OCI-LY7 (cell line): ENCODE data around the gene PLCB1. TPM values are rescaled to one million over a fixed set of nuclear protein-coding genes. Genes with fewer than 3 reads are reported as not detected.

Experiments
- BruUV-seq: library from RNA; stranded (reverse); fragments of 400-500 nt; replicated peaks from 2 replicates; lab custom pipeline; 2021; lab: Mats Ljungman, UMichigan
- CTCF ChIA-PET: fragments of 300-600 bp; sonication (Branson Sonifier 250); formaldehyde crosslinking; loops from one replicate; lab custom pipeline; 2022; ENCODE audit warnings: antibody characterized with exemption; ENCODE audit not compliant: unreplicated experiment; lab: Charles Lee
- POLR2A ChIA-PET: fragments of 300-600 bp; sonication (Branson Sonifier 250); formaldehyde crosslinking; loops from one replicate; lab custom pipeline; 2022; ENCODE audit warnings: antibody characterized with exemption; lab: Charles Lee
- DNase-seq: peaks from one replicate; pipeline ENCODE4 v3.0.0-alpha.2; 2015; ENCODE audit warnings: low spot score
- H2AFZ ChIP-seq: fragments of 200-600 bp; sonication (generic), shearing (Covaris generic); 2 replicates; pipeline ENCODE4 v1.6.1; 2014; ENCODE audit warnings: mild to moderate bottlenecking, antibody characterized with exemption, low read length, moderate library complexity
- H3K27ac ChIP-seq: fragments of 200-600 bp; sonication (generic); 2 replicates; pipeline ENCODE4 v1.5.1; 2014; ENCODE audit warnings: mixed run types, low read depth, mild to moderate bottlenecking, moderate library complexity, low read length, inconsistent platforms; ENCODE audit not compliant: poor library complexity, severe bottlenecking
- H3K36me3 ChIP-seq: fragments of 200-600 bp; sonication (generic); 2 replicates; pipeline ENCODE4 v1.6.1; 2014; ENCODE audit warnings: mild to moderate bottlenecking, antibody characterized with exemption, low read length, moderate library complexity, mixed read lengths; ENCODE audit not compliant: insufficient read depth
- H3K4me1 ChIP-seq: fragments of 200-600 bp; sonication (generic); 2 replicates; pipeline ENCODE4 v1.5.1; 2014; ENCODE audit warnings: mild to moderate bottlenecking, low read length; ENCODE audit not compliant: insufficient read depth, poor library complexity, severe bottlenecking
- H3K4me2 ChIP-seq: fragments of 200-600 bp; sonication (generic); 2 replicates; pipeline ENCODE4 v1.6.1; 2014; ENCODE audit warnings: mild to moderate bottlenecking, low read length
- H3K4me3 ChIP-seq: fragments of 200-600 bp; sonication (generic); 2 replicates; pipeline ENCODE4 v1.5.1; 2014; ENCODE audit warnings: mild to moderate bottlenecking, low read depth, low read length; ENCODE audit not compliant: poor library complexity, severe bottlenecking
- H3K79me2 ChIP-seq: fragments of 200-600 bp; sonication (generic); 2 replicates; pipeline ENCODE4 v1.6.1; 2016; ENCODE audit warnings: low read depth, mild to moderate bottlenecking, low read length, moderate library complexity, mixed read lengths; ENCODE audit not compliant: insufficient read depth
- H3K9me2 ChIP-seq: fragments of 200-600 bp; sonication (generic); 2 replicates; pipeline ENCODE4 v1.6.1; 2016; ENCODE audit warnings: mild to moderate bottlenecking, low read length, mixed read lengths; ENCODE audit not compliant: insufficient read depth
- H3K9me3 ChIP-seq: fragments of 200-600 bp; sonication (generic); 2 replicates; pipeline ENCODE4 v1.6.1; 2014; ENCODE audit warnings: mild to moderate bottlenecking, mixed run types, low read length, mixed read lengths
- H4K20me1 ChIP-seq: fragments of 200-600 bp; sonication (generic); 2 replicates; pipeline ENCODE4 v1.6.1; 2014; ENCODE audit warnings: mild to moderate bottlenecking, antibody characterized with exemption, low read length, moderate library complexity, mixed read lengths; ENCODE audit not compliant: insufficient read depth
- EZH2phosphoT487 ChIP-seq: fragments of 200-600 bp; sonication (generic); IDR thresholded peaks from 2 replicates; pipeline ENCODE4 v1.6.1; 2018; ENCODE audit warnings: low read depth, borderline replicate concordance, mild to moderate bottlenecking, mixed run types, antibody characterized with exemption, low read length, moderate library complexity, mixed read lengths
- intact Hi-C: fragments of 100-400 bp; cut with micrococcal nuclease; formaldehyde crosslinking; loops from one replicate; pipeline ENCODE4 v1.10.0; 2022; ENCODE audit not compliant: unreplicated experiment
- total RNA-seq, 2 experiments: library from RNA; depleted of rRNA in 1 of 2; stranded (reverse); fragments of >200 nt in 1 of 2; shearing (Covaris generic) in 1 of 2; gene quantifications; 2 replicates each; pipeline ENCODE4 v1.2.3, GENCODE V29; 2014 to 2022
- TF ChIP-seq, protein P1 (sequence below): fragments of 200-600 bp; sonication (generic); conservative IDR thresholded peaks from 2 replicates; pipeline ENCODE4 v1.5.1; 2014; ENCODE audit warnings: mild to moderate bottlenecking, antibody characterized with exemption, low read length, moderate library complexity, mixed read lengths

Gene PLCB1
- total RNA-seq, 2 experiments from 2014 or later: 14.6 to 30.5 TPM

GRCh38 chr20:8161264-8162071 is 29.4 kb downstream of the PLCB1 start:
- Histone ChIP-seq H3K36me3 (peaks cover 9% of the 10 kb centered on the region; the same call in 1 of the 2 replicates), H3K4me3 (no peak overlapping the region), H3K9me2 (no peaks in the 10 kb centered on the region), H3K4me2 (no peak overlapping the region), H3K27ac (no peak overlapping the region), H3K79me2 (no peaks in the 10 kb centered on the region), H4K20me1 (no peaks in the 10 kb centered on the region), H3K9me3 (0 out of 2 replicates have a peak, but pooled peaks cover 8% of the 10 kb centered on the region), H3K4me1 (no peaks in the 10 kb centered on the region), H2AFZ (no peak overlapping the region)
- ChIA-PET CTCF (no interaction called here), POLR2A (no interaction called here)
- intact Hi-C loops: no loop called here
- no peak for DNase-seq
- no TSS peak for BruUV-seq
- TF ChIP-seq EZH2phosphoT487: no peak
- TF ChIP-seq, protein P1, sequence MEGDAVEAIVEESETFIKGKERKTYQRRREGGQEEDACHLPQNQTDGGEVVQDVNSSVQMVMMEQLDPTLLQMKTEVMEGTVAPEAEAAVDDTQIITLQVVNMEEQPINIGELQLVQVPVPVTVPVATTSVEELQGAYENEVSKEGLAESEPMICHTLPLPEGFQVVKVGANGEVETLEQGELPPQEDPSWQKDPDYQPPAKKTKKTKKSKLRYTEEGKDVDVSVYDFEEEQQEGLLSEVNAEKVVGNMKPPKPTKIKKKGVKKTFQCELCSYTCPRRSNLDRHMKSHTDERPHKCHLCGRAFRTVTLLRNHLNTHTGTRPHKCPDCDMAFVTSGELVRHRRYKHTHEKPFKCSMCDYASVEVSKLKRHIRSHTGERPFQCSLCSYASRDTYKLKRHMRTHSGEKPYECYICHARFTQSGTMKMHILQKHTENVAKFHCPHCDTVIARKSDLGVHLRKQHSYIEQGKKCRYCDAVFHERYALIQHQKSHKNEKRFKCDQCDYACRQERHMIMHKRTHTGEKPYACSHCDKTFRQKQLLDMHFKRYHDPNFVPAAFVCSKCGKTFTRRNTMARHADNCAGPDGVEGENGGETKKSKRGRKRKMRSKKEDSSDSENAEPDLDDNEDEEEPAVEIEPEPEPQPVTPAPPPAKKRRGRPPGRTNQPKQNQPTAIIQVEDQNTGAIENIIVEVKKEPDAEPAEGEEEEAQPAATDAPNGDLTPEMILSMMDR: no peak

DNA sequence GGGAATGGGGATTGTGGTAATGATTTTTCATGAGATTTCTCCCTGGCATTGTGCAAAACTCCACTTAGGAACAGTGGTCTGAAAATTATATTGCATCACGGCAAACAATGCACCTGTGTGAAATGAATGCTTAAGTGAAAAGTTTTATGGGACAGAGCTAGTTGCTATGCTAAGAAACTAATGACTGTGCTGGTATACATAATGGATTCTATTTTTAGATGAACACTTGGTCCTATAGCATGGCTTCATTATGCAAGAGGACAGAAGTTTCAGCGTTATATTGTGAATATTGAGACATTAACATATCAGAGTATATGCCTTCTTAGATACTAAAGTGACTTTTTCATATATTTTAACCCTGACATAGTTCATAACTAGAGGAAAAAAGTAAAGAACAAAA is 30.5 kb downstream of the PLCB1 start:
- Histone ChIP-seq H3K9me2 (no peaks in the 10 kb centered on the region), H4K20me1 (no peaks in the 10 kb centered on the region), H3K4me1 (no peaks in the 10 kb centered on the region), H3K9me3 (0 out of 2 replicates have a peak, but pooled peaks cover 1% of the 10 kb centered on the region), H3K27ac (no peak overlapping the region), H3K36me3 (0 out of 2 replicates have a peak, but pooled peaks cover 6% of the 10 kb centered on the region), H3K4me3 (no peak overlapping the region), H3K79me2 (no peaks in the 10 kb centered on the region), H3K4me2 (no peak overlapping the region), H2AFZ (no peak overlapping the region)
- TF ChIP-seq EZH2phosphoT487: no peak
- TF ChIP-seq, protein P1: no peak
- CTCF ChIA-PET: no interaction called here
- POLR2A ChIA-PET: interaction anchor here (1.6 kb wide), 1 partner anchor 11 kb away, joined by 3 read pairs; no protein-coding TSS in a partner anchor
- BruUV-seq: no TSS peak
- intact Hi-C loops: no loop called here
- no peak for DNase-seq

- no peaks in the 10 kb centered on the region for H3K4me1 ChIP-seq
- POLR2A ChIA-PET: interaction anchor here (0.5 to 1.6 kb wide), 3 partner anchors 11 to 32 kb away, joined by 3 read pairs; no protein-coding TSS in a partner anchor
- H3K79me2 ChIP-seq: no peaks in the 10 kb centered on the region
- H2AFZ ChIP-seq: no peak overlapping the region
- 0 out of 2 replicates have a peak, but pooled peaks cover 1% of the 10 kb centered on the region for H3K36me3 ChIP-seq
- H4K20me1 ChIP-seq: no peaks in the 10 kb centered on the region
- no peaks in the 10 kb centered on the region for H3K9me2 ChIP-seq
- H3K4me3 ChIP-seq: no peak overlapping the region
- TF ChIP-seq EZH2phosphoT487: no peak
- TF ChIP-seq, protein P1: no peak
- H3K4me2 ChIP-seq: no peak overlapping the region
- H3K27ac ChIP-seq: no peak overlapping the region
- CTCF ChIA-PET: no interaction called here
- intact Hi-C loops: no loop called here
- no peak for DNase-seq
- no peaks in the 10 kb centered on the region for H3K9me3 ChIP-seq
- no TSS peak for BruUV-seq
Measured at GRCh38 chr20:8163543-8163942, 31.5 kb downstream of the PLCB1 start.
